ENCODE data around the gene NUMA1.

DNA sequence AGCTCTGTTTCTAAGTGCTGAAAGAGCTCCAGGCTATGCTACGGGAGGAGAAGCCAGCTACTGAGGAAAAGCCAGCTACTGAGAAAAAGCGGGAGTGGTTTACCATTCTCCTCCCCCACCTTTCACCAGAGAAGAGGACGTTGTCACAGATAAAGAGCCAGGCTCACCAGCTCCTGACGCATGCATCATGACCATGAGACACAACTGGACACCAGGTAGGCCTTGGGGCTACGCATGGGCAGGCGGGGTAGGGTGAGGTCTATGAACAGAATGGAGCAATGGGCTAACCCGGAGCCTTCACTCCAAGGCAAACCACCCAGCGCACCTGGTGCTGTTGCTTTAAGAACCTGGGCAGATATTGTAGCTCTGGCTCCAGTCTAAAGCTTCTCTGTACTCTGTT lies 80.5 kb downstream of the NUMA1 start:
- TF ChIP-seq, protein P1, sequence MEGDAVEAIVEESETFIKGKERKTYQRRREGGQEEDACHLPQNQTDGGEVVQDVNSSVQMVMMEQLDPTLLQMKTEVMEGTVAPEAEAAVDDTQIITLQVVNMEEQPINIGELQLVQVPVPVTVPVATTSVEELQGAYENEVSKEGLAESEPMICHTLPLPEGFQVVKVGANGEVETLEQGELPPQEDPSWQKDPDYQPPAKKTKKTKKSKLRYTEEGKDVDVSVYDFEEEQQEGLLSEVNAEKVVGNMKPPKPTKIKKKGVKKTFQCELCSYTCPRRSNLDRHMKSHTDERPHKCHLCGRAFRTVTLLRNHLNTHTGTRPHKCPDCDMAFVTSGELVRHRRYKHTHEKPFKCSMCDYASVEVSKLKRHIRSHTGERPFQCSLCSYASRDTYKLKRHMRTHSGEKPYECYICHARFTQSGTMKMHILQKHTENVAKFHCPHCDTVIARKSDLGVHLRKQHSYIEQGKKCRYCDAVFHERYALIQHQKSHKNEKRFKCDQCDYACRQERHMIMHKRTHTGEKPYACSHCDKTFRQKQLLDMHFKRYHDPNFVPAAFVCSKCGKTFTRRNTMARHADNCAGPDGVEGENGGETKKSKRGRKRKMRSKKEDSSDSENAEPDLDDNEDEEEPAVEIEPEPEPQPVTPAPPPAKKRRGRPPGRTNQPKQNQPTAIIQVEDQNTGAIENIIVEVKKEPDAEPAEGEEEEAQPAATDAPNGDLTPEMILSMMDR (conservative IDR thresholded peaks at IDR 0.05; ENCODE audit: low read length): no peak
- TF ChIP-seq EZH2phosphoT487 (IDR thresholded peaks at IDR 0.05; ENCODE audit: borderline replicate concordance): no peak

Measured in Loucy (cell line).